ENCODE results near the gene CST7. TPM values are rescaled to one million over a fixed set of nuclear protein-coding genes. Genes with fewer than 3 reads are reported as not detected.

CST7 gene
- polyA plus RNA-seq, 2 of the 4 experiments (the other 2 are of a cell fraction), result not detected

- Histone ChIP-seq H3K27ac (no peak overlapping the region), H3K4me2 (no peak overlapping the region), H3K4me3 (no peak overlapping the region), H3K4me1 (peaks cover 7% of the 10 kb centered on the region; the same call in 1 of the 3 replicates), H3K9me3 (peaks cover 7% of the 10 kb centered on the region; the same call in 1 of the 3 replicates)
- FAIRE-seq (no peak), ATAC-seq (no peak), DNase-seq (ENCODE audit: low read depth in 1 of 2, low spot score in 1 of 2) (no peak)
- TF ChIP-seq MYC (IDR thresholded peaks at IDR 0.05; ENCODE audit: borderline replicate concordance, low read length), result no peak
- no peak for TF ChIP-seq RFX5 (IDR thresholded peaks at IDR 0.05)
- no peak for TF ChIP-seq ZC3H11A (IDR thresholded peaks at IDR 0.05)
- TF ChIP-seq, protein P1, sequence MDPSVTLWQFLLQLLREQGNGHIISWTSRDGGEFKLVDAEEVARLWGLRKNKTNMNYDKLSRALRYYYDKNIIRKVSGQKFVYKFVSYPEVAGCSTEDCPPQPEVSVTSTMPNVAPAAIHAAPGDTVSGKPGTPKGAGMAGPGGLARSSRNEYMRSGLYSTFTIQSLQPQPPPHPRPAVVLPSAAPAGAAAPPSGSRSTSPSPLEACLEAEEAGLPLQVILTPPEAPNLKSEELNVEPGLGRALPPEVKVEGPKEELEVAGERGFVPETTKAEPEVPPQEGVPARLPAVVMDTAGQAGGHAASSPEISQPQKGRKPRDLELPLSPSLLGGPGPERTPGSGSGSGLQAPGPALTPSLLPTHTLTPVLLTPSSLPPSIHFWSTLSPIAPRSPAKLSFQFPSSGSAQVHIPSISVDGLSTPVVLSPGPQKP (IDR thresholded peaks at IDR 0.05; ENCODE audit: low read depth, low read length), result no peak
- TF ChIP-seq PBX3 (IDR thresholded peaks at IDR 0.05), result no peak
- TF ChIP-seq EP300 (IDR thresholded peaks at IDR 0.05), result no peak
- TF ChIP-seq ZSCAN20 (CRISPR knock-in tag; IDR thresholded peaks at IDR 0.05), result no peak
- CTCF ChIA-PET, result interaction anchor here (1.1 to 14.2 kb wide), 3 partner anchors 10 to 173 kb away, joined by 4 to 113 read pairs (median 5); no protein-coding TSS in a partner anchor
- WGBS (ENCODE audit: missing lambda C conversion rate), result 85% methylated on average over 12 of the region's 12 CpGs
- POLR2A ChIA-PET, result interaction anchor here (0.9 kb wide), 1 partner anchor 71 kb away, joined by 3 read pairs; no protein-coding TSS in a partner anchor
Observed at GRCh38 chr20:25006431-25007167, 57.5 kb downstream of the CST7 start.

- FAIRE-seq (no peak), ATAC-seq (no peak; a peak in 1 of 6 replicates), DNase-seq (ENCODE audit: low read depth in 1 of 2, low spot score in 1 of 2) (no peak)
- Histone ChIP-seq H3K4me1 (peaks cover 7% of the 10 kb centered on the region; the same call in 1 of the 3 replicates), H3K4me3 (no peak overlapping the region), H3K4me2 (no peak overlapping the region), H3K27ac (no peak overlapping the region), H3K9me3 (peaks cover 4% of the 10 kb centered on the region; the same call in 1 of the 3 replicates)
- ChIA-PET CTCF (interaction anchor here (1.1 to 14.2 kb wide), 7 partner anchors 11 to 171 kb away, joined by 3 to 113 read pairs (median 4); no protein-coding TSS in a partner anchor), POLR2A (no interaction called here)
- no peak for TF ChIP-seq ZFP36 (IDR thresholded peaks at IDR 0.05; ENCODE audit: borderline replicate concordance, partially characterized antibody)
- WGBS (ENCODE audit: missing lambda C conversion rate), result 90% methylated on average over 22 of the region's 22 CpGs
Observed at GRCh38 chr20:25007491-25008305, 58.6 kb downstream of the CST7 start.

- DNase-seq (ENCODE audit: low read depth in 1 of 2, low spot score in 1 of 2) (no peak), ATAC-seq (no peak), FAIRE-seq (no peak)
- TF ChIP-seq BHLHE40 (IDR thresholded peaks at IDR 0.05; ENCODE audit: low read depth, low read length), result no peak
- TF ChIP-seq, protein P2, sequence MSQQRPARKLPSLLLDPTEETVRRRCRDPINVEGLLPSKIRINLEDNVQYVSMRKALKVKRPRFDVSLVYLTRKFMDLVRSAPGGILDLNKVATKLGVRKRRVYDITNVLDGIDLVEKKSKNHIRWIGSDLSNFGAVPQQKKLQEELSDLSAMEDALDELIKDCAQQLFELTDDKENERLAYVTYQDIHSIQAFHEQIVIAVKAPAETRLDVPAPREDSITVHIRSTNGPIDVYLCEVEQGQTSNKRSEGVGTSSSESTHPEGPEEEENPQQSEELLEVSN (IDR thresholded peaks at IDR 0.05; ENCODE audit: borderline replicate concordance, low read depth), result no peak
- no peak for TF ChIP-seq FOXS1 (CRISPR knock-in tag; IDR thresholded peaks at IDR 0.05)
- no peak for TF ChIP-seq MAFK (IDR thresholded peaks at IDR 0.05; ENCODE audit: partially characterized antibody)
- no peak for TF ChIP-seq BCL3 (IDR thresholded peaks at IDR 0.05)
- no peak for TF ChIP-seq EHF (CRISPR knock-in tag; IDR thresholded peaks at IDR 0.05)
- no peak for TF ChIP-seq POLR2AphosphoS2 (conservative IDR thresholded peaks at IDR 0.05; ENCODE audit: low read length)
- no peak for TF ChIP-seq FOSB (CRISPR knock-in tag; IDR thresholded peaks at IDR 0.05)
- Histone ChIP-seq H3K27ac (no peak overlapping the region), H3K4me1 (peaks cover 7% of the 10 kb centered on the region; the same call in 1 of the 3 replicates), H3K4me2 (no peak overlapping the region), H3K4me3 (no peak overlapping the region), H3K9me3 (no peaks in the 10 kb centered on the region)
- WGBS (ENCODE audit: missing lambda C conversion rate), result 82% methylated on average over 11 of the region's 11 CpGs
- ChIA-PET CTCF (interaction anchor here (0.7 to 14.2 kb wide), 9 partner anchors 10 to 286 kb away, joined by 3 to 113 read pairs (median 3); no protein-coding TSS in a partner anchor), POLR2A (no interaction called here)
Observed at GRCh38 chr20:25008388-25009217, 59.5 kb downstream of the CST7 start.
